Amniotic stem cell (primary cell): ENCODE data around the gene CCL19.

Source experiments
- DNase-seq: peaks from one replicate; lab custom pipeline; 2025; lab: John Stamatoyannopoulos, UW

CCL19 gene

DNA sequence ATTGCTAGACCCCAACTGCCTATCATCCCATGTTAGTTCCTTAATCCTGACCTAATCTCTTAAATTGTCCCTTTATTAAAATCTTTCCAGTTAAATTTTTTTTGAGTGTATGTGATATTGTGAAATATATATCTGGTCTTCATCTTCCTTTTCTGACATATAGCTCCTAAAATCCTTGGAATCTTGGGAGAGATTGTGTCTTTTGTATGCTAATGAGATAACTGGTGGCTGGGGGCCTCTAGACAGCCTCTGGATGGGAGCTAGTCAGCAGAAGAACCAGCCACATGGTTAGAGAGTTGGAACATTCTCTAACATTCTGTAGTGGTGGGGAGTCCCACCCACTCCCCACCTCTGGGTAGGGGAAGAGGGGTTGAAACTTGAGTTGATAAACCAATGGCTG lies 3.7 kb upstream of the CCL19 start:
- no peak for DNase-seq

- DNase-seq = no peak
These were observed 2.5 kb upstream of the CCL19 start for GRCh38 chr9:34693560-34693959.

- no peak for DNase-seq
These were observed 850 bp upstream of the CCL19 start for GRCh38 chr9:34691936-34692315.

GRCh38 chr9:34689512-34689911 lies 1.6 kb downstream of the CCL19 start:
- DNase-seq = no peak

DNA sequence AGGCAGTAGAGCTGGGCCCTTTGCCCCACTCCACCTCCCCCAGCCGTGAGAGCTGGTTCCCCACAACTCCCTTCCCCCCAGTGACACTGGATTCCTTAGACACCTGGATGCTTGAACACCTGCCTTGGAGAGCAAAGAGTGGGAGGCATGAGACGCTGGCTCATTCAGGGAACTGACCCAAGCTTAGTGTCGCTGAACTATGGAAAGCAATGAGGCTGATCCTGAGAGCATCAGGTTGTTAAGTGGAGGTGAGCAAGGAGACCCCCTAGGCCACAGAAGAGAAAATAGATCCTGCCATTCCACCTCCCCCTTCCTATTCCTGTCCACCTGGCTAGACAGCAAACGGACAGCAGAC lies 2.0 kb downstream of the CCL19 start:
- no peak for DNase-seq

DNA sequence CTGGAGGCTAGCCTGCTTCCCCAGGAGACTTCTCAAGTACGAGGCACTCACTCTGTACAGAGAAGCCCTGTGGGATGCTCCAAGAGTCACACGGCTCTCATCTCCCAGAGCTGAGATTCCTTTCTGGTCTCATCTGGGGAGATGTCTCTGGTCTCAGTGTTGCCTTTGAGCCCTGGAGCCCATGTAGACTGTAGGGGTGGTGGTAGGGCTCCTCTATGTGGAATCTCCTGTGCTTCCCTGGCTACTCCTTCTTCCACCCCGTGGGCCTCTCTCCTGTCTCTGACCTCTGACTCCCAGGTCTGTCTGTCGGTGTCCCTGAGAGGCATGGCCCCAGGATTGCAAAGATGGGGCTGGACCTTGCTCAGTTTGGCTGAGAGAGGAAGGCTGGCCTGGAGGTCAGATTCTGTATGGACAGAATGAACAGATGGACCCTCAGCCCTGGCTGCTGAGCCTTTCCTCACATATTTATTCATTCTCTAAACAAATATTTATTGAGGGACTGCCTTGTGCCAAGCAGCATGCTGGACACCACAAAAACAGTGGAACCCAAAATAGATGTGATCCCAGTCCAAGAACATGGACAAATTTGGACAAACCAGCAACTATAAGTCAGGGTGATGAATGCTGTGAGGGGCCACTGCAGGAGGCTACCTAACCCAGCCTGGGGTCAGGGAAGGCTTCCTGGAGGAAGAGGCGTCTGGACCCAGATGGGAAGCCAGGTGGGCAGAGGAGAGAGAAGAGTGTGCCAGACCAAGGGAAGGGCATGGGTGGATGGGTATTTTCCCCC lies 2.6 kb downstream of the CCL19 start:
- no peak for DNase-seq

DNA sequence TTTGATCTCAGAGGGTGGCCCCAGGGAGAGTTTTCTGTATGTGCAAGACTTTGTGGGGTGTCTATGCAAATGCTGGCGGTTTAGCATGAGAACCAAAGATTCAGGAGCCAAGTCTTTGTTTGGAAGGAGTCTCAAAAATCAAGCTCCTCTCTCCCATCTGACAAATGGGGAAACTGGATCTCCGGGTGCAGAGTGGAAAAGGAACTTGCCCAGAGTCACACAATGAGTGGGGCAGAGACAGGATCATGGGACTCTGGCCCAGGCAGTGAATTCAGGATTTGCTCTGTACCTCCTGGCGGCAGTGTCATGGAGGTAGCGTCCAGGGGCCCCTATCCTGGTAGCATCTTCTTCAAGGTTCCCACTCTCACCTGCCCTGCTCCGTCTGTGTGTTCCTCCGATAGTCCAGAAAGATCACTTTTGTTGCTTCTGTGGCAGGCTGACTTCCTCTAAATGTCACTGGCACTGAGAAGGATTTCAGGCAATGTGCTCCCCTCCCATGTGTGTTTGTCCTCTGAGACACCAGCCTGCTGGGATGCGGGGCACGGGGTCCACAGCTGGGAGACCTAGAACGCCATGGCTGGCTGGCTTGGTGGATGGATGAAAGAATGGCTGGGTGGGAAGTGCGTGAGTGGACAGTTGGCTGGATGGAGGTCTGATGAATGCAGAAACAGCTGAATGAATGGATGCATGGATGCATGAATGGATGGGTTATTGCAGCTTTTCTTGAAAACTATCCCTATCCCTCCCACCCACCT lies 3.6 kb downstream of the CCL19 start:
- no peak for DNase-seq

DNA sequence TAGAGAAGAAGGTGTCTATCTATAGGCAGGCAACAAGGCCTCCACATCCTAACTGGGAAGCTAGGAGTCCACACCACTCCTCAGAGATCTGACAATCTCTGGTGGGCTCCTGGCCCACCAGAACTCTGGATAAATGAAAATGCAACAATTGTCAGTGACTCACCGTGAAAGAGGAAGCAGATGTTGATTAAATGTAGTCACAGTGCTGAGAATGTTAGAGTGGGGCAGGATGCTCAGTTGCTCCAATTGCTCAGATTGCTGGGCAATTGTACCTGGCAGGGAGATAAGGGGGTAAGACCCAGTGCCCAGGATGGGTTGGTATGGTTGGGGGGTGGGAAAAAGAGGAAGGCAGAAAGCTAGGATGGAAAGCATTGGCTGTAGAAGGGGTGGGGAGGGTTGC lies 4.3 kb downstream of the CCL19 start:
- no peak for DNase-seq

DNA sequence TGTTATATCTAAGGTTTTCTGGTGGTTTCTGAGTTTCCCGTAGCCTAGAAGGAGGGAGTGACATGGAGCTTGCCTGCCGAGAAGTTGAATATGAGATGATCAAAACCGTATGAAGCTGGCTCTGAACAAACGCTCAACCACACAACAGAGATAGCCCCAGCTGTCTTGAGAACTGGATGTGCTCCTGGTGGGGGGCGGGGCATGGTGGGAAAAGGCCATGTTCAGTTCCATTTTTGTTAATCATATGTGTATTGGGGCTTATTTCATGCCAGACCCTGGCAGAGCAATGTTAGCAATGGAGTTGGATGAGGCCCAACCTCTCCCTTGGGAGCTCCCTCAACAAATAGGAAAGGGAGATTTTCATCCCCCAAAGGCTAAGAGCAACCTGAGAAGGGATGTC lies 4.8 kb downstream of the CCL19 start:
- no peak for DNase-seq

DNA sequence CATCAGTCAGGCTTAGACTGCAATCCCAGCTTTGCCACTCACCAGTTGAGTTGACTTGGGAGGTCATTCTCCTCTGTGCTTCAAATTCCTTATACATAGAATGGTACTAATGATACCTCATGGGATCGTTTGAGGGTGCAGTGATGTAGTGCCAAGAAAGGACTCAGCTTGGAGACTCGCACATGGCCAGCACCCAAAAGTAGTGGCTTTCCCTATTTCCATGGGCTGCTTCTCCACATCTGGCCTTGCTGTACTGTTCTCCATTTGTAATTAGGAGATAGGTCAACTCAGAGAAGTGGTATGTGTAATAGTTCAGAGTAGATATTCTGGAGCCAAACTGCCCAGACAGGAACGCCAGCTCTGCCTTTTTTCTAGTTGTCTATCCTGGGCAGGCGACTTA lies 5.5 kb downstream of the CCL19 start:
- no peak for DNase-seq

DNA sequence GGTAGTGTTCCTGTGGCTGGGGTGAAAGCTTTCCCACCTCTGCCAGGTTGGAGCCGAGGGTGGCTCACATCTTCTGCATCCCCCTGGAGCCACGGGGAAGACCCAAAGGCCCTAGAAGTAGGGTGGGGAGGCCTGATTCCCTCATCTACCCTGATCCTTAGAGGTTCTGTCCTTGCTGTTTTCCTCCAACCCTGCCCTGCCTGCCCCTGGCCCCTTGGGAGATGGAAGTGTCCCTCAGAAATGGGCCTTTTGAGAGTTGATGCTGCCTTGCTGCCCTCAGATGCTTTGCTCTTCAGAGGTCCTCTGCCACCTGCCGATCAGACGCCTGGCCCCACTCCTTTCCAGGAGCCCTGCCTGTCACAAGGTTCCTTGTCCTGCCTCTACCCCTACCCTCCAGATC lies 6.3 kb downstream of the CCL19 start:
- DNase-seq = no peak

- no peak for DNase-seq
These were observed 6.9 kb downstream of the CCL19 start for GRCh38 chr9:34684145-34684544.

DNA sequence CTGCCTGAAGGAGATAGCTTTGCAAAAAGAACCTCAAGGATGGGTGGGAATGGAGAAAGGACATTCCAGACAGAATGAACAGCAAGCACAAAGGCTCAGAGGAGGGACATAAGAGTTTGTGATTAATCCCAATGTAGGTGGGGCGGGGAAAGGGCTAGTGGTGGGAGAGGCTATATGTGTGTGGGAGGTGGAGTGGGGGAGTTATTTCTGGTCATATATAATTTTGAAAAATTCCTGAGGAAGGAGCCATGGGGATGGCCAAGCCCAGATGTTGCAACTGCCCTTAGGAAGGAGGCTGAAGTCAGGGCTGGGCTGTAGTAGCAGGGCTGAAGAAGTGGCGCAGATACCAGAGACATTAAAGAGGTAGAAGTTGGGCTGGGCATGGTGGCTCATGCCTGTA lies 15.2 kb downstream of the CCL19 start:
- no peak for DNase-seq

DNA sequence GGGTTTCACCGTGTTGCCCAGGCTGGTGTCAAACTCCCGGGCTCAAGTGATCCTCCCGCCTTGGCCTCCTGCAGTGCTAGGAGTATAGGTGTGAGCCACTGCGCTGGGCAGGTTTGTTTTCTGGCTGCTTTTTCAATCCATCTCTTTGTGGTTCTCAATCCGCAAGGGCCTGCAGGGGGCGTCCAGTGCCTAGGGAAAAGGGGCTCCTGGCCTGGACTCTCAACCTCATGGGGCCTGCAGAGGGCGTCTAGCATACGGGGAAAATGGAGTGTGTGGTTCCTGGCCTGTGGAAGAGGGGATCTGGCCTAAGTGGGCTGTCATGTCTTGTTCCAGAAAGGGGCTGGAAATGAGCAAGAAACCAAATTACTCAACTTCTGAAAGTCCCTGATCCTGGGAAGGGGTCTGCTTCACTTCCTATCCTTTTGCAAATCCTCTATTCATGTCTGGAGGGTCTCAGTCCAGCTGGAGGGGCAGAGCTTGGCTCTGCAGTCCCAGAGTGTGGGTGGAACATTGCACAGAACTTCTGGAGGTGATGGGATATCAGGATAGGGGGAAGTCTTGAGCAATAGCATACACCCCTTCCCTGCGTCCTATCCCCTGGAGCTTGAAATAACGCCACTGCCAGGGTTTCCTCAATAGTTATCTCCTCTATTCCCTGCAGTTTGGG lies 15.9 kb downstream of the CCL19 start:
- peak; percentile 38 for DNase-seq

- no peak for DNase-seq
These were observed 16.6 kb downstream of the CCL19 start for GRCh38 chr9:34674440-34674839.

- no peak for DNase-seq
These were observed 19.8 kb downstream of the CCL19 start for GRCh38 chr9:34671307-34671706.

- DNase-seq = no peak
These were observed 21.1 kb downstream of the CCL19 start for GRCh38 chr9:34669809-34670562.

GRCh38 chr9:34665381-34666250 lies 25.5 kb downstream of the CCL19 start:
- DNase-seq = peak; percentile 89

DNA sequence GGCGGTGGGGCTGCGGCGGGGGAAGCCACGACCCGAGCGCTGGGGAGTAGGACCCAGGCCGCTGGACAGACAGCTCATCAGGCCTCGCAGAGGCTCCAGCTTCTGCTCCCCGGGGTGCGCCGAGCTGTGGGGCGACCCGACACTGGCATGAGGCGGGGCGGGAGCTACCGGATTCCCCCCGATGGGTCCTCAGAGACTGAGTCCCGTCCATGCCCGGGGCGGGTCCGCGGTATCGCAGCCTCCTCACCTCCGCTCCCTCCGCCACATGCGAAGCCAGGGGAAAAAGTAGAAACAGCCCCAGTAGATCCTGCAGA lies 26.1 kb downstream of the CCL19 start:
- no peak for DNase-seq

DNA sequence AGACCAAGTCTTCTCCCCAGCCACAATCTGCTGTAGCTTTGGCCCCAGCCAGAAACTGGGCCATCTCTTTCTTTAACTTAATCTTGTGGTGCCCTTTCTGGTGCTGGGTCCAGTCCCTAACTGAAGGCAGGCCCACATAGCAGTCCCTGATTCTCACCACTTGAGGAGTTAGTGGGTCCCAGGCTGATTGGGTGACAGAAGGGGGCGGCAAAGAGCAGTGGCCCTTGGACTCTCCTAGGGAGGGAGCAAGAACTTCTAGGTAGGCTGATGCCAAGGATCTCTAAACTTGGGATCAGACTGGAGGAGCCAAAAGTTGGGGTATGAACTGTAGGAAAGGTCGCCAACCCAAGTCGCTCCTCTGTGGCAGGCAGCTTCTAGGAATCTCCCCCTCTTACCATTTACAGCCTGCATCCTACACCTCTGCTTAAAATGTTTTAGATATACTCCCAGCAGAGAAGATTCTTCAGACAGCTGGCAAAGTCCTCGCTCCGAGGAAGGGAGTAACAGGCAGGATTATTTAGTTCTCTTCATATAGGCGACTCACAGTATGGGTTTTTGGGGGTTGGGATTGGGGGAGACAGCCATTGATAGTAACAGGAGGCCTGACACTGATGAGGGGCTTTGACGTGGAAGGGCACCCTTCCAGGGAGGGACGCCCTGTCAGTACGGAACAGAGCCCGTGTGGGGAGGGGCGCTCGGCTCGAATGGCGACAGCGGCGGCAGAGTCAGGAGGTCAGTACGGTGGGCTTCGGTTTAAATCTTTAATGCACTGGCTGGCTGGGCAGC lies 26.6 kb downstream of the CCL19 start:
- peak; percentile 55 for DNase-seq

GRCh38 chr9:34663303-34663605 lies 27.8 kb downstream of the CCL19 start:
- no peak for DNase-seq
